GM21360 (cell line): ENCODE measurements around the gene CENPP.
A peak's percentile ranks its signal among the peaks of the same experiment; 100 is the strongest.

ENCODE experiments used
- ATAC-seq: cut with Tn5 transposase; IDR thresholded peaks from one replicate; pipeline ENCODE4 v1.9.1; 2021; ENCODE audit warnings: mild to moderate bottlenecking, moderate library complexity; ENCODE audit not compliant: unreplicated experiment

CENPP gene

DNA sequence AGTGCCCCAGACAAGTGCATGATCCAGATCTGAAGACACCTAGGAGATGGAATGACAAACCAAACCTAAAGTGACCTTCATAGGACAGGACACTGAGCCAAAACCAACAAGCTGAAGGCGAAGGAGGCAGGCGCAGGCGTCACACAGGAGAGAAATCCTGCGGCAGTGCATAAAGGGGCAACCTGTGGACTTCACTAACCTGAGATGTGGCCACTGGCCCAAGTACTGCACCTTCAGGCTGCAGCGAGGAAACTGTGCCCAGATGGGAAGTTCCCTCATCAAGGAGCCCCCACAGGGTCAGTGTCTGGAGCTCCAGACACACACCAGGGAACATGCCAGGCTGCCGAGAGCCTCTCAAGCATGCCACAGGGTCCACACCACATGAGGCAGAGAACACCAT is 340.5 kb downstream of the CENPP start:
- no peak for ATAC-seq

DNA sequence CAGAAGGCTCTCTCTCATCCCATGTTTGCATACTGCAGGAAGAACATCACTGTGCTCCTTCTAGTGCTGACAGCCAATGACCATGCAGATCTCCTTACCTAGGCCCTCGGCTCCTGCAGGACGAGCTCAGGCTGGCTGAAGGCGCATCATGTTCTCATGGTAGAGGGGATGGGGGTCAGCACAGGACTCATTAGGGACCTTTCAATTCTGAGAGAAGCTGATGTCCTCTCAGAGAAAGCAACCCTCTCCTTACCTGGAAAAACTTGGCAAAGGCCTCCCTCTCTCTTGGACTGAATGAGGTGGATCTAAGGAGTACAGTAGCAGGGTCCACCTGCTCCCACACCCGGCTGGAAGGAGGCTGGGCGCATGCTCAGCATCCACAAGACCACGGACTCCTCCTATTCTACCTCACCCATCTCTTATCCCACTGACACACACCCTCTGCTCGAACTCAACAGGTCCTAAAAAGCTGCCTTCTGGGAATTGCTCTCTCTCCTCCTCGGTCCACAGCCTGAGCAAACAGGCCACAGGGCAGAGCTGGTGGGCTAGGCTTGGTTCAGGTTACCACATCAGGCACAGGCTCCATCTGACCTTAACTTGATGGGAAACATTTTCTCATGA is 341.3 kb downstream of the CENPP start:
- no peak for ATAC-seq

DNA sequence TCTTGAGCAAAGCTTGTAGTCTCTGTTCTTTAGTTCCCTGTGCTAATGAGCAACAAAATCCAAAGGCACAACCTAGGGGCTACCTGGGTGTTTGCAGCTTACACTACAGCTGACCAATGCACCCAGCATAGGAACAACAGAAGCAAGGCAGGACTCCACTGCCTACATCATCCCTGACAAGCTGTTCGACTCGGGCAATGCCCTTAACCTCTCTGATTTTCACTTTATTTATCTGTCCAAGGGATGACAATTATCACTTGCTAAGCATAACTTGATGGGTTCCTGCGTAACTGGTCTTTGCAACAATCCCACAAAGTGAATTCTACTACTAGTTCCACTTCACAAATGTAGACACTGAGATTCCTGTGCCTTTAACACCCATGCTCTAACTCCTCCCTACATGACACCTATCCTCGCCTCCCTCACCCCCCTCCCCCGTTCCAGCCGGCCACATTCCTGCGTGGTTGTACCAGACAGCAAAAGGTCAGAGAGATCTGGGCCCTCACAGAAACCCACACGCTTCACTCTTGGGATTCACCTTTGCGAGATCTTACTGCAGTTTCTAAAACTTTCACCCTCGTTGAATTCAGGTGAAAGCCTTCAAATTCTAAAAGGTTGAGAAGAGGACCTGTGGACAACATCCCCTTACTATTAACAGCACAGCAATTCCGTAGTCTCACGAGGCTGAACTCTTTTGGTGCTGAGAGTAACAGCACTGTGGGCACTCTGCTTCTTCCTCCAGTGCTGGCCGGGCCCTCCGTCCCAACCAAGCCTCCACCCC is 343.2 kb downstream of the CENPP start:
- ATAC-seq: no peak

DNA sequence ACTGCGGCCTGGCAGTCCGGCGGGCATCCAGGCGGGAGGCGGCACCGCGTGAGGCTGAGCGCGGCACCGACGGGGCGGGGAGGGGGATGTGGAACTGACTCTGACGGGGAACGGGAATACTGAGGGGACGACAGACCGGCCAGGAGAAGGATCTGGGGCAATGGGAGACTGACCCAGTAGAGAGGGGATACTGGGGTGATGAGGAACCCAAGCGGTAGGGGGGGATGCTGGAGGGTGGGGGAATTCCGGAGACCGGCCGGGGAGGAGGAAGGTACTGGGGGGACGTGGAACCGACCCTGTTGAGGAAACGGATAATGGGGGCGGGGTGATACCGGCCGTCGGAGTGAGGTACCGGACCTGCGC is 343.8 kb downstream of the CENPP start:
- ATAC-seq: peak; percentile 5
